Cortex of kidney (tissue), 1 donor: ENCODE data around the gene NEURL4.

Experiments
- DNase-seq: peaks from one replicate; lab custom pipeline; 2025; lab: John Stamatoyannopoulos, UW

The NEURL4 gene

GRCh38 chr17:7323731-7324437, 5.3 kb downstream of the NEURL4 start:
- no peak for DNase-seq

GRCh38 chr17:7322520-7323194, 6.5 kb downstream of the NEURL4 start:
- no peak for DNase-seq

- no peak for DNase-seq
Measured at GRCh38 chr17:7321466-7321865, 7.7 kb downstream of the NEURL4 start.

- no peak for DNase-seq
Measured at GRCh38 chr17:7318121-7318860, 10.8 kb downstream of the NEURL4 start.

- no peak for DNase-seq
Measured at GRCh38 chr17:7317161-7317803, 11.9 kb downstream of the NEURL4 start.

GRCh38 chr17:7315570-7316235, 13.4 kb downstream of the NEURL4 start:
- DNase-seq: no peak

GRCh38 chr17:7314719-7315569, 14.2 kb downstream of the NEURL4 start, which contains the start of gene GPS2:
Gene GPS2 (minus strand): TSS chr17:7315360. CDS start chr17:7315052, 308 bp downstream.
- DNase-seq: peak; percentile 55

- DNase-seq: no peak
Measured at GRCh38 chr17:7313890-7314718, 15.0 kb downstream of the NEURL4 start.

GRCh38 chr17:7313088-7313889, 15.8 kb downstream of the NEURL4 start:
- DNase-seq: no peak

GRCh38 chr17:7312432-7313087, 16.6 kb downstream of the NEURL4 start:
- DNase-seq: no peak

- no peak for DNase-seq
Measured at GRCh38 chr17:7311110-7311705, 17.9 kb downstream of the NEURL4 start.

- DNase-seq: no peak
Measured at GRCh38 chr17:7309628-7310027, 19.5 kb downstream of the NEURL4 start.

GRCh38 chr17:7308625-7309433, 20.3 kb downstream of the NEURL4 start:
- no peak for DNase-seq

GRCh38 chr17:7307686-7308624, 21.2 kb downstream of the NEURL4 start:
- no peak for DNase-seq

GRCh38 chr17:7306911-7307685, 22.0 kb downstream of the NEURL4 start, which contains the start of gene EIF5A:
Gene EIF5A (plus strand): TSS chr17:7307628. CDS start chr17:7309636, 2,008 bp downstream.
- DNase-seq: peak; percentile 55
